Nephron progenitor cell (in vitro differentiated cells): Measurements from ENCODE around the gene HSBP1.

Experiments used
- DNase-seq: peaks from one replicate; pipeline ENCODE4 v3.0.0; 2021
- H3K27ac Mint-ChIP-seq: 2 replicates; pipeline ENCODE4 v1.8.0; 2021; ENCODE audit warnings: mild to moderate bottlenecking, moderate library complexity, mixed read lengths
- H3K27me3 Mint-ChIP-seq: 2 replicates; pipeline ENCODE4 v1.8.0; 2021; ENCODE audit warnings: mild to moderate bottlenecking, low read depth, mixed read lengths; ENCODE audit not compliant: poor library complexity
- H3K36me3 Mint-ChIP-seq: 2 replicates; pipeline ENCODE4 v1.8.0; 2021; ENCODE audit warnings: low read depth, mixed read lengths
- H3K4me1 Mint-ChIP-seq: 2 replicates; pipeline ENCODE4 v1.8.0; 2021; ENCODE audit warnings: mixed read lengths
- H3K4me3 Mint-ChIP-seq: 2 replicates; pipeline ENCODE4 v1.8.0; 2021; ENCODE audit warnings: mild to moderate bottlenecking, moderate library complexity, mixed read lengths
- H3K9me3 Mint-ChIP-seq: 2 replicates; pipeline ENCODE4 v1.8.0; 2021; ENCODE audit warnings: mild to moderate bottlenecking, moderate library complexity, mixed read lengths
- TF ChIP-seq, protein P1 (sequence below): fragments of 200-600 bp; sonication (generic); IDR thresholded peaks from 2 replicates; pipeline ENCODE4 v1.5.0; 2021; ENCODE audit warnings: antibody characterized with exemption

The HSBP1 gene

DNA sequence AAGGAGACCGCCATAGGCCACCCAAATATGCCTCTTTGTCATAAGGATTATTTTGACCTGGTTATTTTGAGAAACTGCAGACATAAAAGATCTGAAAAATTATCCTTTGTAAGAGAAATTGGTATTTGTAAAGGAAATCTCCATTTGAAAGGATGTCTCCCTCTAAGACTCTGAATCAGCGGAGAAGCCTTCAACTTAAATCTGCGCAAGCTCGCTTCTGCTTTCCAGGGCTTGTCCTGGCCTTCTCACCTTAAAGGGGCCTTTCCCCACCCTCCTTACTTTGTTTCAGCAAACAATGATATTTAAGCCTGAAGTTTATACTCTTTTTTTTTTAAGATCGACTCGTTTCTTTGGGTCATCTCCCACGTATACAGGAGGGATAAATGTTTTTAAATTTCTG is 34.5 kb downstream of the HSBP1 start:
- H3K4me1 Mint-ChIP-seq = peaks cover 20% of the 10 kb centered on the region
- TF ChIP-seq, protein P1, sequence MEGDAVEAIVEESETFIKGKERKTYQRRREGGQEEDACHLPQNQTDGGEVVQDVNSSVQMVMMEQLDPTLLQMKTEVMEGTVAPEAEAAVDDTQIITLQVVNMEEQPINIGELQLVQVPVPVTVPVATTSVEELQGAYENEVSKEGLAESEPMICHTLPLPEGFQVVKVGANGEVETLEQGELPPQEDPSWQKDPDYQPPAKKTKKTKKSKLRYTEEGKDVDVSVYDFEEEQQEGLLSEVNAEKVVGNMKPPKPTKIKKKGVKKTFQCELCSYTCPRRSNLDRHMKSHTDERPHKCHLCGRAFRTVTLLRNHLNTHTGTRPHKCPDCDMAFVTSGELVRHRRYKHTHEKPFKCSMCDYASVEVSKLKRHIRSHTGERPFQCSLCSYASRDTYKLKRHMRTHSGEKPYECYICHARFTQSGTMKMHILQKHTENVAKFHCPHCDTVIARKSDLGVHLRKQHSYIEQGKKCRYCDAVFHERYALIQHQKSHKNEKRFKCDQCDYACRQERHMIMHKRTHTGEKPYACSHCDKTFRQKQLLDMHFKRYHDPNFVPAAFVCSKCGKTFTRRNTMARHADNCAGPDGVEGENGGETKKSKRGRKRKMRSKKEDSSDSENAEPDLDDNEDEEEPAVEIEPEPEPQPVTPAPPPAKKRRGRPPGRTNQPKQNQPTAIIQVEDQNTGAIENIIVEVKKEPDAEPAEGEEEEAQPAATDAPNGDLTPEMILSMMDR = no peak

DNA sequence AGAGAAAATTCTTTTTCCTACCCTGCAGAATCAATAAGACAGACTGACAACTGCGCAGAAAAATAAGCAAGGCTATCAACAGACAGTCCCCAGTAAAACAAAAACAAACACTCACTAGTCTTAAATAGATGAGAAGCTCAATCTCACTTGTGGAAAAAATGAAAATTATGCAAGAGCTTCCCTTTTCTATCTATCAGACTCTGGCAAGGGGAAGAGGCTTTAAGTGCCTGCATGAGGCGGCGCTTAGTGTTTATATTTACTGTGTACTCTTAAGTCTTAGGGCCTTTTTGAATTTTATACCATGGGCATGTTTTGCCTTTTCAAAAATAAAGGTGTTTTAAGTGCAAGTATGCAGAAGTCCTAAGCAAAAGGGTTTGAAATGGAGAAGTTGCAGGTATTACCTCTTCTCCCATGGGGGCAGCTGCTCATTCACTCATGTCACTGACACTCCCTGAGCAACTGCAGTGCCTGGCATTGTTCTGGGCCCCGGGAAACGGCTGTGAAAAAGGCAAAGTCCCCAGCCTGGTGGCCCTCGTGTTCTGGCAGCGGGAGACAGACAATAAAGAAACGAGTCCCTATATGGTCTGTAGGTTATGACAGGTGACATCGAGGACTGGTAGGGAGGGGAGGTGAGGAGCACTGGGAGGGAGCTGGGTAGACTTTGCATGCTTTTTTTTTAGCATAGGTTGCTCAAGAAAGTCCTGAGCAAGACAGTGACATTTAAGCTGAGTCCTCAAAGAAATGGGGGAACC is 35.2 kb downstream of the HSBP1 start:
- no peak for DNase-seq
- H3K27ac Mint-ChIP-seq = no peak overlapping the region
- H3K4me1 Mint-ChIP-seq = peaks cover 20% of the 10 kb centered on the region
- H3K4me3 Mint-ChIP-seq = no peak overlapping the region
- H3K27me3 Mint-ChIP-seq = peaks cover 11% of the 10 kb centered on the region
- peaks cover 5% of the 10 kb centered on the region for H3K9me3 Mint-ChIP-seq
- TF ChIP-seq, protein P1 = no peak
- H3K36me3 Mint-ChIP-seq = no peaks in the 10 kb centered on the region

More for the DNA sequence above, 34.5 kb downstream of the HSBP1 start:
- H3K27me3 Mint-ChIP-seq = peaks cover 11% of the 10 kb centered on the region
- no peak overlapping the region for H3K27ac Mint-ChIP-seq
- H3K9me3 Mint-ChIP-seq = peaks cover 5% of the 10 kb centered on the region
- no peaks in the 10 kb centered on the region for H3K36me3 Mint-ChIP-seq
- H3K4me3 Mint-ChIP-seq = no peak overlapping the region
- no peak for DNase-seq

DNA sequence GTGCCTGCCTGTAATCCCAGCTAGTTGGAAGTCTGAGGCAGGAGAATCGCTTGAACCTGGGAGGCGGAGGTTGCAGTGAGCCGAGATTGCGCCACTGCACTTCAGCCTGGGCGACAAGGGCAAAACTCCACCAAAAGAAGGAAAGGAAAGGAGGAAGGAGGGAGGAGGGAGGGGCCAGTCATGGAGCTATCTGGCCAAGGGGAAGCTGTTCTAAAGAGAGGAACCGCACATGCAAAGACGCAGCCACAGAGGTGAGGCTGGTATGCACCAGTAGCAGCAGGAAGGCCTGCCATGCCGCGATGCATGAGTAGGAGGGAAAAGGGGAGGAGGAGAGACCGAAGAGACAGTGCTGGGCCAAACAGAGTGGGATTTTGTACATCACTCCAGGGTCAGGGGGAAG is 35.9 kb downstream of the HSBP1 start:
- H3K27me3 Mint-ChIP-seq = peaks cover 11% of the 10 kb centered on the region
- no peak overlapping the region for H3K4me3 Mint-ChIP-seq
- peaks cover 5% of the 10 kb centered on the region for H3K9me3 Mint-ChIP-seq
- no peak for DNase-seq
- H3K4me1 Mint-ChIP-seq = peaks cover 20% of the 10 kb centered on the region
- H3K36me3 Mint-ChIP-seq = no peaks in the 10 kb centered on the region
- H3K27ac Mint-ChIP-seq = no peak overlapping the region
- TF ChIP-seq, protein P1 = no peak

DNA sequence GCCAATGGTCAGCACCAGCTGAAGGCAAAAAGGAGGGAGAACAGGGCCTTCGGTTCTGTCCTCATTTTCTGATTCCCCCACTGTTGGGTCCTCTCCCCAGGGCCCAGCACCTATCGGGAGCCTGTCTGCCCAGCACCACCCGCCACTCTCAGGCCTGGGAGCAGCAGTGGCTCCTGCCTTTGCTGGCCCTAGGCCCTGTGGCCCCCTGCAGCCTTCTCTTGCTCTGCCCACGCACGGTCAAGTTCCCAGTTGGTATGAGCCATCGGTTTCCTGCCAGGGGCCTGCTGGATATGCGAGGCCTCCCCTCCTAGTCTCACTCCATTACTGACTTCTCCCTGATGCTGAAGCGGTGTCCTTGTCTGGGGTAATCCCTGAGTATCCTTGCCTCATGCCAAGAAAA is 37.5 kb downstream of the HSBP1 start:
- no peak for DNase-seq
- peaks cover 11% of the 10 kb centered on the region for H3K27me3 Mint-ChIP-seq
- no peaks in the 10 kb centered on the region for H3K36me3 Mint-ChIP-seq
- H3K9me3 Mint-ChIP-seq = peaks cover under 1% of the 10 kb centered on the region
- H3K27ac Mint-ChIP-seq = no peak overlapping the region
- TF ChIP-seq, protein P1 = no peak
- no peak overlapping the region for H3K4me3 Mint-ChIP-seq
- H3K4me1 Mint-ChIP-seq = peaks cover 24% of the 10 kb centered on the region

DNA sequence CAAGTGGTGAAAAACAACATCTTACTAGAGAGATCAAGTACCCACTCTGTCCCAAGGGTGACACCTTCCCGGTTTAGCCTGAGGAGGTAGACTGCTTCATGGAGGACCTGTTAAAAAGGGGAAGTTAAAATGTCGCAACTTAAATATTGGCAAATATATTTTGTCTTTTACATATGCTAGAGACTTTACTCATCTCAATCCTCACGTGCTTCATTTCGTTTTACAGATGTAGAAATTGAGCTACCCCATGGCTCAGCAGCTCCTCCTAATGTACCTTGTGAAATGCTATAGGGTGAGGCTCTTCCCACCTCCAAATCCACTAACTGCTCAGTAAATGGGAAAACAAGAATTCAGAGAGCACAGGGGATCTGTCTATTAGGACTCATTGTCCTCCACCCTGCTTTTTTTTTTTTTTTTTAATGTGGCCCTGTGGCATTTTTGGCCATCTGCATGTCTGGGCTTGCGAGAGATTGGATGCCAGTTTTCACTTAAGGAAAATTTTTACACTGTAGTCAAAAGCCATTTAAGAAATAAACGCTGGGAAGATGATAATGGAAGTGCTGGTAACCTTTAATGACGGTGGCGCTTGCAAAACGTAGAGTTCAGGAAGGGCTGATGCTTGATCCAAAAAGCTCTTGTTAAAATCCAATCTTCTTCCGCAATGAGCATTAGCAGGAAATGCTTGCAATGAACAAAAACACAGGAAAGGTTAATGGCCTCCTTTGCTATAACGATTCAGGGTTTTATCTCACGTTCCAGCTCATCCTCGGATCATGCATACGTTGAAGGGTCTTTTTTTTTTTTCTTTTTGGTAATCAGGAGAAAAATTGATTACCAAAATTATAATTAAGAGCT is 39.8 kb downstream of the HSBP1 start:
- H3K4me3 Mint-ChIP-seq = no peak overlapping the region
- peaks cover 18% of the 10 kb centered on the region for H3K4me1 Mint-ChIP-seq
- DNase-seq = no peak
- H3K36me3 Mint-ChIP-seq = no peaks in the 10 kb centered on the region
- H3K27ac Mint-ChIP-seq = no peak overlapping the region
- peaks cover 11% of the 10 kb centered on the region for H3K27me3 Mint-ChIP-seq
- H3K9me3 Mint-ChIP-seq = no peaks in the 10 kb centered on the region
- TF ChIP-seq, protein P1 = no peak
